CD8-positive, alpha-beta memory T cell (primary cell): ENCODE measurements around the gene GNAO1. TPM values are rescaled to one million over a fixed set of nuclear protein-coding genes. Genes with fewer than 3 reads are reported as not detected.

Source experiments
- CTCF ChIA-PET: fragments of 350-600 bp; sonication (Branson Sonifier 250); formaldehyde crosslinking; loops from one replicate; lab custom pipeline; 2021; ENCODE audit warnings: antibody characterized with exemption; lab: Charles Lee
- POLR2A ChIA-PET: fragments of 350-600 bp; sonication (Branson Sonifier 250); formaldehyde crosslinking; loops from one replicate; lab custom pipeline; 2021; ENCODE audit warnings: antibody characterized with exemption; lab: Charles Lee
- DNase-seq, 5 donors: peaks; one replicate each; pipeline versions ENCODE4 v3.0.0 to v3.0.0-alpha.2; 2020 to 2022; ENCODE audit warnings: mixed read lengths in 1 of 5
- H3K27ac ChIP-seq: one replicate; pipeline ENCODE4 v1.7.0; 2013; ENCODE audit warnings: low read depth, mild to moderate bottlenecking, low read length, moderate library complexity
- H3K27me3 ChIP-seq: 2 replicates; pipeline ENCODE4 v1.7.0; 2013; ENCODE audit warnings: low read length, mild to moderate bottlenecking; ENCODE audit not compliant: insufficient read depth, poor library complexity, severe bottlenecking
- H3K36me3 ChIP-seq: 2 replicates; pipeline ENCODE4 v1.7.0; 2013; ENCODE audit warnings: mild to moderate bottlenecking, low read length, moderate library complexity; ENCODE audit not compliant: insufficient read depth
- H3K4me1 ChIP-seq: 2 replicates; pipeline ENCODE4 v1.7.0; 2013; ENCODE audit warnings: mild to moderate bottlenecking, low read length, moderate library complexity; ENCODE audit not compliant: insufficient read depth
- H3K4me3 ChIP-seq: 2 replicates; pipeline ENCODE4 v1.7.0; 2013; ENCODE audit warnings: mild to moderate bottlenecking, low read length
- H3K9me3 ChIP-seq: 2 replicates; pipeline ENCODE4 v1.7.0; 2013; ENCODE audit warnings: mild to moderate bottlenecking, low read length
- H3K27ac Mint-ChIP-seq, 8 donors: one replicate each; pipeline ENCODE4 v1.8.0; 2020 to 2021; ENCODE audit warnings: mixed read lengths in 8 of 8, mild to moderate bottlenecking in 6 of 8, inconsistent platforms in 3 of 8, moderate library complexity in 3 of 8
- H3K27me3 Mint-ChIP-seq, 2 donors: one replicate each; pipeline ENCODE4 v1.8.0; 2020 to 2021; ENCODE audit warnings: mixed read lengths in 2 of 2, mild to moderate bottlenecking in 1 of 2, moderate library complexity in 1 of 2
- H3K36me3 Mint-ChIP-seq, 3 donors: one replicate each; pipeline ENCODE4 v1.8.0; 2020 to 2021; ENCODE audit warnings: mixed read lengths in 3 of 3, inconsistent platforms in 1 of 3, mild to moderate bottlenecking in 1 of 3
- H3K4me1 Mint-ChIP-seq, 3 donors: one replicate each; pipeline ENCODE4 v1.8.0; 2020 to 2021; ENCODE audit warnings: mixed read lengths in 3 of 3, inconsistent platforms in 1 of 3, mild to moderate bottlenecking in 1 of 3
- H3K4me3 Mint-ChIP-seq, 7 donors: one replicate each; pipeline ENCODE4 v1.8.0; 2020 to 2021; ENCODE audit warnings: mixed read lengths in 7 of 7, mild to moderate bottlenecking in 6 of 7, moderate library complexity in 4 of 7, inconsistent platforms in 2 of 7
- H3K9me3 Mint-ChIP-seq, 5 donors: one replicate each; pipeline ENCODE4 v1.8.0; 2020 to 2022; ENCODE audit warnings: mixed read lengths in 5 of 5, mild to moderate bottlenecking in 3 of 5, moderate library complexity in 2 of 5, inconsistent platforms in 1 of 5
- polyA plus RNA-seq: library from polyadenylated mRNA; unstranded; fragments of 300-500 nt; fragmentation: Illumina TruSeq; gene quantifications from one replicate; pipeline ENCODE4 v1.2.3, GENCODE V29; 2021
- total RNA-seq, 2 experiments: library from RNA; stranded (reverse); gene quantifications; one replicate each; pipeline ENCODE4 v1.2.3, GENCODE V29; 2021

Gene GNAO1
- total and polyA plus RNA-seq, 3 experiments from 2014 or later = 0.86 to 2.5 (median 2.5) TPM

GRCh38 chr16:56363181-56363716 is 172.0 kb downstream of the GNAO1 start:
- no peak overlapping the region for H3K4me3 Mint-ChIP-seq
- H3K4me1 Mint-ChIP-seq = peaks cover 0 to 4% (median 2%) of the 10 kb centered on the region in 3 donors
- Histone ChIP-seq H3K36me3 (peaks cover 16% of the 10 kb centered on the region), H3K9me3 (no peaks in the 10 kb centered on the region), H3K27me3 (no peaks in the 10 kb centered on the region), H3K4me3 (no peak overlapping the region), H3K27ac (no peak overlapping the region), H3K4me1 (no peaks in the 10 kb centered on the region)
- ChIA-PET CTCF (no interaction called here), POLR2A (no interaction called here)
- H3K9me3 Mint-ChIP-seq = no peaks in the 10 kb centered on the region
- peak overlapping the region in 3 of 8 donors; percentile 5 to 63 (median 37) for H3K27ac Mint-ChIP-seq
- no peaks in the 10 kb centered on the region for H3K27me3 Mint-ChIP-seq
- peaks cover 0 to 65% (median 18%) of the 10 kb centered on the region in 3 donors for H3K36me3 Mint-ChIP-seq
- DNase-seq = no peak

DNA sequence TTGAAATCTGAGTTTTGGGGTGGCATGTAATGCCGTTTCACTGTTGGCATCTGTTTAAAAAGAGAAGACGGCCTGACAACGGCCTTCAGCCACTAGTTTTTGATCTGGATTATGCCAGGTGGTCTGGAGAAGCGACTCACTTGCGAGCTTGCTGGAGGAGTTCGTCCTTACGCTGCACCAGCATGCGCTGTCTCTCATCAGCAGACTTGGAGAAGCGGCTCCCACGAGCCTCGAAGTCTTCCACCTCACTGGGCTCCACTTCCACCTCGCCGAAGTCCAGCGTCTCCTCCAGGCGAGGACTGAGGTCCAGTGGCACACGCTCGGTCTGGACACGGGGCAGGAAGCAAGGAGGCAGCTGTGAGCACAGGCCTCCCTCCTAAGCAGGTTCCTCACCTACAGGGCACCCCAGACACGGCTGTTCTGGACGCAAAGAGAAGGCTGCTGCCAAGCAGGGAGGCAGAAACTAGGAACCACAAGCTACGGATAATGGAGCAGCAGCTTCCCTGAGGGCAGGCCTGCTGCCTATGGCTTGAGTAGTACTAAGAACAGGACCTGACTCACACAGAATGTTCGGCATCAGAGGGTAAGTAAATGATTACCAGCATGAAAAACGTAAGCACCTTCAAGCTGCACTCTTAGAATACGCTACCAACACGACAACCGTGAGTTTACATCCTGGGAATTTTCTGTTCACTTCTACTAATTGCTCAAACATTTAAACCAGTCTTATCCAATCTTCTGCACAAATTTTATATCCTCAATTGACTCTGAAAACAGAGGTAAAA is 172.7 kb downstream of the GNAO1 start:
- no peaks in the 10 kb centered on the region for H3K9me3 ChIP-seq
- no peaks in the 10 kb centered on the region for H3K27me3 ChIP-seq
- H3K36me3 ChIP-seq = peaks cover 23% of the 10 kb centered on the region
- DNase-seq = no peak
- H3K4me3 Mint-ChIP-seq = no peak overlapping the region
- peaks cover 0 to 72% (median 18%) of the 10 kb centered on the region in 3 donors for H3K36me3 Mint-ChIP-seq
- H3K4me1 Mint-ChIP-seq = peaks cover 0 to 4% (median 2%) of the 10 kb centered on the region in 3 donors
- no peaks in the 10 kb centered on the region for H3K27me3 Mint-ChIP-seq
- H3K4me3 ChIP-seq = no peak overlapping the region
- H3K27ac Mint-ChIP-seq = peak overlapping the region in 1 of 8 donors; percentile 41
- no peaks in the 10 kb centered on the region for H3K4me1 ChIP-seq
- no peak overlapping the region for H3K27ac ChIP-seq
- POLR2A ChIA-PET = no interaction called here
- CTCF ChIA-PET = no interaction called here
- H3K9me3 Mint-ChIP-seq = no peaks in the 10 kb centered on the region

GRCh38 chr16:56364865-56365264 is 173.6 kb downstream of the GNAO1 start:
- peak overlapping the region in 1 of 8 donors; percentile 41 for H3K27ac Mint-ChIP-seq
- ChIA-PET POLR2A (no interaction called here), CTCF (interaction anchor here (1.1 kb wide), 1 partner anchor 8 kb away, joined by 4 read pairs; no protein-coding TSS in a partner anchor)
- no peaks in the 10 kb centered on the region for H3K9me3 Mint-ChIP-seq
- no peaks in the 10 kb centered on the region for H3K27me3 Mint-ChIP-seq
- H3K36me3 Mint-ChIP-seq = peaks cover 0 to 80% (median 18%) of the 10 kb centered on the region in 3 donors
- H3K4me1 Mint-ChIP-seq = peaks cover 0 to under 1% (median 0%) of the 10 kb centered on the region in 3 donors
- no peak overlapping the region for H3K4me3 Mint-ChIP-seq
- Histone ChIP-seq H3K9me3 (no peaks in the 10 kb centered on the region), H3K27ac (no peak overlapping the region), H3K27me3 (no peaks in the 10 kb centered on the region), H3K36me3 (peaks cover 31% of the 10 kb centered on the region), H3K4me1 (no peaks in the 10 kb centered on the region), H3K4me3 (no peak overlapping the region)
- no peak for DNase-seq

DNA sequence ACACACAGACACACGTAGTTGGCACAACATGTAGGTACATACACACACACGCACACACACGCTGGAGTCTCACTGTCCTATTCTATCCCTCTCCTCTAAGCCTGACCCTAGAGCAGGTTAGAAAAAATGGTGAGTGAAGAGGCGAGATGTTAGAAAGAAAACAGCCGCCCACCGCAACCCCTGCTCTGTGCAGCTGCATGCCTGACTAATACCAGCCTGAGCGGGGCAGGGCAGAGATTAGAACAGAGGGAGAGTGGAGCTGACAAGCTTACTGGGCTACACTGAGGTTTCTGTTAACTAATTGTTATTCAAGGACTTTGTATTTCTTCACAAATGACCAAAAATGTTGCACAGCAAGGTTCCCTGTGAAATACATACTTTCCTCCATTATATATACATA is 174.3 kb downstream of the GNAO1 start:
- Histone ChIP-seq H3K27me3 (no peaks in the 10 kb centered on the region), H3K4me1 (no peaks in the 10 kb centered on the region), H3K4me3 (no peak overlapping the region), H3K27ac (no peak overlapping the region), H3K36me3 (peaks cover 31% of the 10 kb centered on the region), H3K9me3 (no peaks in the 10 kb centered on the region)
- no peak for DNase-seq
- peaks cover 0 to 79% (median 16%) of the 10 kb centered on the region in 3 donors for H3K36me3 Mint-ChIP-seq
- no peaks in the 10 kb centered on the region for H3K27me3 Mint-ChIP-seq
- no peak overlapping the region for H3K27ac Mint-ChIP-seq
- POLR2A ChIA-PET = no interaction called here
- no peaks in the 10 kb centered on the region for H3K4me1 Mint-ChIP-seq
- H3K9me3 Mint-ChIP-seq = no peaks in the 10 kb centered on the region
- no peak overlapping the region for H3K4me3 Mint-ChIP-seq
- CTCF ChIA-PET = interaction anchor here (1.1 kb wide), 1 partner anchor 9 kb away, joined by 4 read pairs; no protein-coding TSS in a partner anchor

DNA sequence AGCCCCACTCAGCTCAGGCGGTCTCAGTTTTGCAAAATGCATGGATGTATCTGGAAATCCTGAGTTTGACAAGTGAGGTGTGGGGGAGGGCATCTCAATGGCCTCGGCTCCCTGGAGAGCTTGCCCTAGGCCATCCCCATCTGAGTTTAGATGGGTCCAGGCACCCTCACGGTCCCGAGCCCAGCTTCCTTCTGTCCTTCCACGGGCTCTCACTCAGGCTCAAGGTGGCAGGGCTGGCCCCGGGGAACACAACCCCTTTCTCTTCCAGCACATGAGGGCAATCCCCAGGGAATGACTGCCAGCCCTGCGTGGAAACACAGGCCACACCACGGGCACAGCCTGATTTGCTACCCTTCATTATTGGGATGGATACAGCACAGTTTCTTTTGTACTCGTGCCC is 175.7 kb downstream of the GNAO1 start:
- peaks cover 0 to 77% (median 16%) of the 10 kb centered on the region in 3 donors for H3K36me3 Mint-ChIP-seq
- peaks cover 31% of the 10 kb centered on the region for H3K36me3 ChIP-seq
- H3K9me3 Mint-ChIP-seq = no peaks in the 10 kb centered on the region
- H3K4me3 ChIP-seq = no peak overlapping the region
- no peak overlapping the region for H3K4me3 Mint-ChIP-seq
- peaks cover 1 to 8% (median 8%) of the 10 kb centered on the region in 3 donors for H3K4me1 Mint-ChIP-seq
- H3K27ac Mint-ChIP-seq = peak overlapping the region in 1 of 8 donors; percentile 33
- no peak for DNase-seq
- no peaks in the 10 kb centered on the region for H3K9me3 ChIP-seq
- no peaks in the 10 kb centered on the region for H3K4me1 ChIP-seq
- POLR2A ChIA-PET = no interaction called here
- no peaks in the 10 kb centered on the region for H3K27me3 ChIP-seq
- CTCF ChIA-PET = interaction anchor here (1.0 kb wide), 1 partner anchor 11 kb away, joined by 3 read pairs; no protein-coding TSS in a partner anchor
- H3K27me3 Mint-ChIP-seq = no peaks in the 10 kb centered on the region
- no peak overlapping the region for H3K27ac ChIP-seq

DNA sequence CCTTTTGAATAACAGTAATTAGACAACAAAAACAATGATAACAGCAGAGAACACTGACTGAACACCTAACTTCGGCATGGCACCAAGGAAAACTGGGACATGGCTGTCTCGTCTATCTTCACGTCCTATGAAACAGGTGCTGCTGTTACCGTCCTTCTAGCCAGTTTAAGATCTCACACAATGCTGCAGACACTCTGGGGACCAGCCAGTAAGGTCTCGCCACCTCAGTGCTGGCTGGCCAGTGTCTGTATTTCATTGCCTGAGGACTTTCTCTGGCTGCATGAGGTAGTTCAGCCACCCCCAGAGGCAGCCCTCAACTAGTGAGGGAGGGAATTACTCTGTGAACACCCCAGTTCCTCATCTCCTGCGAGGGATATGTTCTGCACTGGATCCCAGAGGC is 176.5 kb downstream of the GNAO1 start:
- Histone ChIP-seq H3K27ac (no peak overlapping the region), H3K9me3 (no peaks in the 10 kb centered on the region), H3K27me3 (no peaks in the 10 kb centered on the region), H3K4me1 (peaks cover 5% of the 10 kb centered on the region), H3K36me3 (peaks cover 31% of the 10 kb centered on the region), H3K4me3 (no peak overlapping the region)
- Mint-ChIP-seq H3K4me3 (no peak overlapping the region), H3K4me1 (peaks cover 8 to 16% (median 16%) of the 10 kb centered on the region in 3 donors), H3K9me3 (no peaks in the 10 kb centered on the region), H3K36me3 (peaks cover 0 to 76% (median 10%) of the 10 kb centered on the region in 3 donors), H3K27ac (peak overlapping the region in 1 of 8 donors; percentile 17), H3K27me3 (no peaks in the 10 kb centered on the region)
- DNase-seq = no peak
- ChIA-PET CTCF (interaction anchor here (1.0 kb wide), 1 partner anchor 12 kb away, joined by 3 read pairs; no protein-coding TSS in a partner anchor), POLR2A (no interaction called here)

- Histone ChIP-seq H3K4me1 (peaks cover 5% of the 10 kb centered on the region), H3K4me3 (no peak overlapping the region), H3K27ac (no peak overlapping the region), H3K9me3 (no peaks in the 10 kb centered on the region), H3K36me3 (peaks cover 25% of the 10 kb centered on the region), H3K27me3 (no peaks in the 10 kb centered on the region)
- H3K4me3 Mint-ChIP-seq = no peak overlapping the region
- no peaks in the 10 kb centered on the region for H3K9me3 Mint-ChIP-seq
- H3K36me3 Mint-ChIP-seq = peaks cover 0 to 72% (median 8%) of the 10 kb centered on the region in 3 donors
- H3K27me3 Mint-ChIP-seq = no peaks in the 10 kb centered on the region
- no peak for DNase-seq
- peaks cover 8 to 21% (median 16%) of the 10 kb centered on the region in 3 donors for H3K4me1 Mint-ChIP-seq
- POLR2A ChIA-PET = no interaction called here
- CTCF ChIA-PET = interaction anchor here (1.6 kb wide), 1 partner anchor 12 kb away, joined by 5 read pairs; no protein-coding TSS in a partner anchor
- no peak overlapping the region for H3K27ac Mint-ChIP-seq
Measured at GRCh38 chr16:56368545-56368944, 177.3 kb downstream of the GNAO1 start.

DNA sequence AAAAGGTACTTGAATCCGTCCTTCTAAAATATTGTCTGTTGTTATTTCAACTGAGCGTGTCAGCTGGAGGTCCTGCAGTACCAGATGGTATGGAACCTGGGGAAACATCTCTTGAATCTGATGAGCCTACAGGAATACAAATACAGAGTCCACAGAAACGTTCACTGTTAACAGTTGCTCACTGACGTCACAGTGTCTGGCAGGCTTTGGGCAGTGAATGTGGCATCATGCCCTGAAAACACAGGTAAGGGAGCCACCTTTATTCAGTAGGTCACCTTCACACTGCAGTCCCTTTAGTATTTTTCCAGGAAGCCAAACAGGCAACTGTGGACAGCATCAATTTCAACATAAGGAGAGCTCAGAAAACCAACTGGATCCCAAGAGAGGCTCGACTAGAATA is 177.9 kb downstream of the GNAO1 start:
- Mint-ChIP-seq H3K4me1 (peaks cover 8 to 22% (median 16%) of the 10 kb centered on the region in 3 donors), H3K4me3 (no peak overlapping the region), H3K27me3 (no peaks in the 10 kb centered on the region), H3K9me3 (no peaks in the 10 kb centered on the region), H3K36me3 (peaks cover 0 to 69% (median 8%) of the 10 kb centered on the region in 3 donors), H3K27ac (peak overlapping the region in 1 of 8 donors; percentile 11)
- DNase-seq = no peak
- Histone ChIP-seq H3K4me3 (no peak overlapping the region), H3K27me3 (no peaks in the 10 kb centered on the region), H3K27ac (no peak overlapping the region), H3K9me3 (no peaks in the 10 kb centered on the region), H3K36me3 (peaks cover 24% of the 10 kb centered on the region), H3K4me1 (peaks cover 5% of the 10 kb centered on the region)
- CTCF ChIA-PET = interaction anchor here (1.6 kb wide), 1 partner anchor 13 kb away, joined by 5 read pairs; no protein-coding TSS in a partner anchor
- POLR2A ChIA-PET = no interaction called here
